ENCODE data around the gene HIVEP2.

HIVEP2 gene

GRCh38 chr6:142838821-142839685 lies 105.9 kb downstream of the HIVEP2 start:
- no peak for DNase-seq

GRCh38 chr6:142835787-142836535 lies 109.0 kb downstream of the HIVEP2 start:
- no peak for DNase-seq

GRCh38 chr6:142834853-142835252 lies 110.1 kb downstream of the HIVEP2 start:
- DNase-seq, result no peak

- no peak for DNase-seq
Measured at GRCh38 chr6:142833798-142834197, 111.2 kb downstream of the HIVEP2 start.

- DNase-seq, result no peak
Measured at GRCh38 chr6:142833054-142833453, 111.9 kb downstream of the HIVEP2 start.

- DNase-seq, result no peak
Measured at GRCh38 chr6:142830807-142831206, 114.2 kb downstream of the HIVEP2 start.

- no peak for DNase-seq
Measured at GRCh38 chr6:142830116-142830710, 114.8 kb downstream of the HIVEP2 start.

- DNase-seq, result no peak
Measured at GRCh38 chr6:142829556-142829955, 115.4 kb downstream of the HIVEP2 start.

GRCh38 chr6:142827991-142828390 lies 117.0 kb downstream of the HIVEP2 start:
- DNase-seq, result no peak

GRCh38 chr6:142827369-142827768 lies 117.6 kb downstream of the HIVEP2 start:
- DNase-seq, result no peak

- DNase-seq, result no peak
Measured at GRCh38 chr6:142825760-142826159, 119.2 kb downstream of the HIVEP2 start.

- no peak for DNase-seq
Measured at GRCh38 chr6:142824426-142824825, 120.5 kb downstream of the HIVEP2 start.

GRCh38 chr6:142823256-142823902 lies 121.6 kb downstream of the HIVEP2 start:
- DNase-seq, result no peak

GRCh38 chr6:142822842-142823241 lies 122.1 kb downstream of the HIVEP2 start:
- no peak for DNase-seq

- DNase-seq, result no peak
Measured at GRCh38 chr6:142822383-142822782, 122.6 kb downstream of the HIVEP2 start.

GRCh38 chr6:142821860-142822259 lies 123.1 kb downstream of the HIVEP2 start:
- no peak for DNase-seq

- no peak for DNase-seq
Measured at GRCh38 chr6:142821164-142821716, 123.7 kb downstream of the HIVEP2 start.

- no peak for DNase-seq
Measured at GRCh38 chr6:142820338-142821051, 124.5 kb downstream of the HIVEP2 start.

GRCh38 chr6:142819603-142820337 lies 125.2 kb downstream of the HIVEP2 start:
- no peak for DNase-seq

GRCh38 chr6:142816486-142816885 lies 128.5 kb downstream of the HIVEP2 start:
- no peak for DNase-seq

GRCh38 chr6:142816031-142816430 lies 128.9 kb downstream of the HIVEP2 start:
- no peak for DNase-seq

Measured in NCI-H2081 treated with DMSO at 0.1 percent for 48 hours (cell line).